Measurements from ENCODE around the gene SECISBP2.

SECISBP2 gene

DNA sequence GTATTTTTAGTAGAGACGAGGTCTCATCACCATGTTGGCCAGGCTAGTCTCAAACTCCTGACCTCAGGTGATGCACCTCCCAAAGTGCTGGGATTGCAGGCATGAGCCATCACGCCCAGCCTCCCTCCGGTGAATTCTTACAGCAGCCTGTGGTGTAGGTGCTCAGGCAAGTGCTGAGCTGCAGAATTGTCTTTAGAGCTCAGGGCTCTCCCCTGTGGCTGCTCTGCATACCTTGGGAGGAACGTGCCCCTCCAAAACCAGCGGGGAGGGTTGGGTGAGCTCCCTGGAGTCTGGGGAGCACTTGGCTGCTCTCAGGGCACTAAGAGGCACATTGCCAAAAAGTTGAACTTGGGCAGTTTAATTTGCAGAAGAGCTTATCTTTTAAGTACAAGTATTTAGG is 29.4 kb downstream of the SECISBP2 start:
- no peak for DNase-seq (ENCODE audit: low read depth, low spot score)

DNA sequence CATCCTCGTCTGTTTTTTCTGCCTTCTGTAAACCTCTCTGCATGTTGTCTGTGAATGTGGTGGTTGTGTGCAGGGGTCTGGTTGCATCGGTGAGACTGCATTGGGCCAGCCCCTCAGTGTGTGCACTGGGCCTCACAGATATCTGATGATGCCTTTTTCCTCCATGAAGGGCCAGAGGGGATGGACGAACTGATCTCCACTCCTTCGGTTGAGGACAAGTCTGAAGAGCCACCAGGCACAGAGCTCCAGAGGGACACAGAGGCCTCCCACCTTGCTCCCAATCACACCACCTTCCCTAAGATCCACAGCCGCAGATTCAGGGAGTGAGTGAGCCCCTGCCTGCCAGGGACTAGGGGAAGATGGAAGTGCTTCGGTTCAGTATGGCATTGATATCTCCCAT is 31.3 kb downstream of the SECISBP2 start:
- no peak for DNase-seq (ENCODE audit: low read depth, low spot score)

DNA sequence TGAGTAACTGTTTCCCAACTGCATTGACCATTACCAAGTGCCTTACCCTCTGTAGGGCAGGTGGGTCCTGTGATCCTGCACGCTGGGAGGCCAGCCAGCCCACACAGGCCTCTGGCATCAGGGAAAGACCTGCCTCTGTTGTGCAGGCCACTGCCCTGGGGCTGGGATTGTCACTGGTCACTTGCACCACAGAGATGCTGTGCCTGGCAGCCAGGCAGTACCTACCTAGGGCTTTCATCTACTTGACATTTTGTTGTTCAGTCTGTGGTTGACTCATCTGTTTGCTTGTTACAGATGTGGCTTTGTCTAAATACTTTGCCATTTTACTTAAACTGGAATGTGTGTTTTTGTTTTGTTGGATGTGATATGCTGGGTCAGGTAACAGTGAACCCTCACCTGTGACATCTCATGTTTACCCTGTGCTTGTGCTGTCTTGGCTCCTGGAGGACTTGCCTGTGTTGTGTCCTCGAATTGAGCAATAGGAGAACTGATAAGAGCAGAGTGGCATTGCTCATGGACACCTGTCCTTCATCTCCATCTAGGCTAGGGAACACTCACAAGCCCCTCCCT is 32.8 kb downstream of the SECISBP2 start:
- DNase-seq (ENCODE audit: low read depth, low spot score): no peak

DNA sequence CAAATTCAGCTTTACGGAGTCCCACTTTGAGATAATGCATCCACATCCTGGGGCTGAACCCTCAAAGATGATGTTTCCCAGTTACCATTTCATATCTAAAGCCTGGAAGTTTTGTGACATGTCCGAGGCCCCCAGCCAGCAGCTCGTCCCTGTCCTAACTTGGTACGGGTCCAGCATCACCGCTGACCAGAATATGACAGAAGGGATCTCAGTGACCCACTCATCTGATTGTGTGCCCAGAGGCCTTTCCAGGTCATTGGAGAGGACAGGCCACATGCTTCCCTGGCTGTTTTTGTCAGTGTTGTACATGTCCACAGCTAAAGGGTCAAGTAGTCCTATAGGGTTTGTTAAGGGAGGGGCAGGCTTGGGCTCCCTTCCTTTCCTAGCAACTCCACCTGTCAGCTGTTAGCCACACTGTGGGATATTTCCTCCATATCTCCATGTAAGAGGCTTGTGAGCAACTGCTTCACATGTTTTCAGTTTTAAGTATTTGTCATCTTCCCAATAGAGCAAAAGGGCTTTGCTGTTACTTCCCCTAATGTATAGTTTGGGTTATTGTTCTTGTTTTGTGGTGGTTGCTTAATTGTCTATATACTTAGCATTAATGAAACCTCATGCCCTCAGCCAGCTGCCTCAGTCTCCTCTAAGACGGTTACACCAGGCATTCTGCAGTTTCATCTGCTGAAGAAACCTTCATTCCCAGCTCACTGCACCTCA is 33.4 kb downstream of the SECISBP2 start:
- no peak for DNase-seq (ENCODE audit: low read depth, low spot score)

DNA sequence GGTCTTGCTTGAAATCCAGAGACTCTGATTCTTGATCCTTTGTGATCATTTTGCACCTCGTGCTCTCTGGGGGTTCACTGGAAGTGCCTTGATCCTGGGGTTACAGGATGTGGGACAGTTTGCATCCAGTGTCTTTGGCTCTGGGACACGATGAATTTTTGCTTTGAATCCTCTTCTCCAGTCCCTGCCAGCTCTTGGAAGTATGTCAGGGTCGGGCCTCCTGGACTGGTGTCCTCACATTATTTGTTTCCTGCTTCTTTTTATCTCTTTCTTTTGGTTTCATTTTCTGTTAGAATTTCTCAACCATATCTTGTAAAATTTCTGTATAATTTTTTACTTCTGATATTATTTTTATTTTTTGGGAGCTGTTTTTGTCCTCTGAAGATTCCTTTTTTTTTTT is 34.2 kb downstream of the SECISBP2 start:
- no peak for DNase-seq (ENCODE audit: low read depth, low spot score)

DNA sequence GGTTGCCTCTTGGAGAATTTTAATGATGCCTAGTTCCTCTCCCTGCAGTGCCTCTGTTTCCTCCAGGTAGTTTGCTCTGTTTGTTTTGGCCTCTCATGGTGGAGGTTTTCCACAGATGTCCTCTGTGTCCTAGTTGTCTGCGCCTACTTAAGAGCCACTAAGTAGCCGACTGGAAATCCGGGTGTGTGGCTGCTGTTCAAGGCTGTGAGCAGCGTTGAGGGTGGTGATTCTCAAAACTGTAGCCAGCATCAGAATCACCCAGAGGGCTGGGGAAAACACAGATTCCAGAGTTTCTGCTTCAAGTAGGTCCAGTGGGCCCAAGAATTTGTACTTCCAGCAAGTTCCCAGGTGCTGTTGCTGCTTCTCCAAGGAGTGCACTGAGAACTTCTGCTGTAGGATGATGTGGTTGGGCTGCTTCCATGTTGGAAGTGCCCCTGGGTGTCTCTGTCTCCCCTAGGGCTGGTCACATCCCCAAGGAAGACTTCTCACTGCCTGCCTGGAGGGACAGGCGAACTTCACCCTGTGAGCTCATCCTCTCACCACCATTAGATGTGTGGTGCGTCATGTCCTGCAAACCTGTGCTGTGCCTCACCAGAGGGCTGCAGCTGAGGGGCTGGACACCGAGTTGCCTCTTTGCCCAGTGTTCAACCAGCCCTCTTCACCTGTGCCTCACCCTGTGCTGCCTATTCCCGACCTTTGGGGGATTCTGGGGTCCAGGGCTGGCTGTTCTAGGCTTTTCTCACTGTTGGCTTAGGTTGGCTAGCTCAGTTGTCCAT is 34.8 kb downstream of the SECISBP2 start:
- no peak for DNase-seq (ENCODE audit: low read depth, low spot score)

DNA sequence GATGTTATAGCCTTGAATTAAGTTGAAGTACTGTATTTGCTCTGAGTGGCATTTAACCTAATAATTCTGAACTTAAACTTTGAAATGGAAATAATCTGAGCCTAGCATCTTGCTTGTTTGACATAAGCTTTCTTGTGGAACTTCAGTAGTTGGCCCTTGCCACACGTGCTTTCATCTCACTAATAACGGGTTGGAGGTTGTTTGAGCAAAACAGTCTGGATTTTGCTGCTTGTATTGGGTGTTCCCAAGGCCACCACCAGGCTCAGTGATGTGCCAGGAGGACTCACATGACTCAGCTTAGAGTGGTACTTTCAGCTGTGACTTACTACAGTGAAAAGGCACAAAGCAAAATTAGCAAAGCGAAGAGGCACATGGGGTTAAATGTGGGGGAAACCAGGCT is 35.7 kb downstream of the SECISBP2 start:
- DNase-seq (ENCODE audit: low read depth, low spot score): no peak

DNA sequence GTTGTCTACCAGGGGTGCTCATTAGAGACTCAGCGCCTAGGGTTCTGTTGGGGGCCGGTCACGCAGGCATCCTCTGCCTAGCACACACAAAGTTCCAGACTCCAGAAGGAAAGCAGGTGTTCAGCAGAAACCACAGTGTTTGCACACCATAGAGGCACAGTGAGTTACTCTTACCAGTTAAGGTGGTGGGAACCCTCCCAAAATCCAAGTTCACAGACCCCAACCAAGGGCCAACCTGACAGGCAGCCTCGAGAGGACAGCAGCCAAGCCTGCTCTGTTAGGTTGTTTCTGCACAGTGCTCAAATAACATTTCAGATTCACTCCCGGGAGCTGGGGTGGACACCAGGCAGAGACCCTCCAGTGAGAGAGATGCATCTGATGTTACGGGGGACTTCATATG is 36.2 kb downstream of the SECISBP2 start:
- DNase-seq (ENCODE audit: low read depth, low spot score): no peak

DNA sequence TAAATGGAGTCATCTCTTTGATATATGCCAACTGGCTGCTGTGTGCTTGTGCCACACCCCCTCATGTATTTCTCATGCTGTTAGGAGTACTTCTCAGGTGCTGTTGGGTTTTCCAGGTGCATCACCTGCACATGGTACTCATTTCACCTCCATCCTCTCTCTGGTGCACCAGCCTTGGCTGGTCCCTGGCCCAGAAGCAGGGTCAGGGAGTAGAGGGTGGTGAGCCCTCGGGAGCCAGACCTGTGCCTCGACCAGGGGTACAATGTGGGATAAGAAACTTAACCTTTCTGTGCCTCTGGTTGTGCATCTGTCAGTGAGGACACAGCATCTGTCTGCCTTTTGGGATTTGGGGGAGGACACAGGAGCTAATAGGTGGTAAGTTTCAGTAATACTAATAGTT is 38.5 kb downstream of the SECISBP2 start:
- no peak for DNase-seq (ENCODE audit: low read depth, low spot score)

DNA sequence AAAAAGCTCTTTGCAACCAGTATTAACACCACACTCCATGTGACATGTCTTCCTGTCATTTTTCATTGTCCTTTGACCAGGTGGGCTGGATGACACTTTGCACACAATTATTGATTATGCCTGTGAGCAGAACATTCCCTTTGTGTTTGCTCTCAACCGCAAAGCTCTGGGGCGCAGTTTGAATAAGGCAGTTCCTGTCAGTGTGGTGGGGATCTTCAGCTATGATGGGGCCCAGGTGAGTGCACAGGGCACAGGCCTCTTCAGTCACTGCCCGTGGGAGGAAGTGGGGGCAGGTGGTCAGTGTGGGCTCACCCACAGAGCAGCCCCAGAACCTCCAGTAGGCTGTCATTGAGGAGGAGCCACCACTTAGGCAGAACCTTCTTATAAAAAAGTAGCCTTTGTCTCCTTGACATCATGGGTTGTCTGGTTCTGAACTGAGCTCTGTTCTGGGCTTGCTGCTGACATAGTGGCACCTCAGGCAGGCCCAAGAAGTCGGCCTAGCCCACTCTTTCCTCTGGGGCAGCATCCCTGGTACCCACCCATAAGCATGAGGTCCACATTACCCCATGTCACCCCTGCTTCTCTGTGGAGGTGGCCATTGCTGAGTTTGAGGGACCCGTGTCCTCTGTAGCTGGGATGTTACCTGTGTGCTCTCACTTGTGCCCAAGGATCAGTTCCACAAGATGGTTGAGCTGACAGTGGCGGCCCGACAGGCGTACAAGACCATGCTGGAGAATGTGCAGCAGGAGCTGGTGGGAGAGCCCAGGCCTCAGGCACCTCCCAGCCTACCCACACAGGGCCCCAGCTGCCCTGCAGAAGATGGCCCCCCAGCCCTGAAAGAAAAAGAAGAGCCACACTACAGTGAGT is 39.3 kb downstream of the SECISBP2 start:
- no peak for DNase-seq (ENCODE audit: low read depth, low spot score)

DNA sequence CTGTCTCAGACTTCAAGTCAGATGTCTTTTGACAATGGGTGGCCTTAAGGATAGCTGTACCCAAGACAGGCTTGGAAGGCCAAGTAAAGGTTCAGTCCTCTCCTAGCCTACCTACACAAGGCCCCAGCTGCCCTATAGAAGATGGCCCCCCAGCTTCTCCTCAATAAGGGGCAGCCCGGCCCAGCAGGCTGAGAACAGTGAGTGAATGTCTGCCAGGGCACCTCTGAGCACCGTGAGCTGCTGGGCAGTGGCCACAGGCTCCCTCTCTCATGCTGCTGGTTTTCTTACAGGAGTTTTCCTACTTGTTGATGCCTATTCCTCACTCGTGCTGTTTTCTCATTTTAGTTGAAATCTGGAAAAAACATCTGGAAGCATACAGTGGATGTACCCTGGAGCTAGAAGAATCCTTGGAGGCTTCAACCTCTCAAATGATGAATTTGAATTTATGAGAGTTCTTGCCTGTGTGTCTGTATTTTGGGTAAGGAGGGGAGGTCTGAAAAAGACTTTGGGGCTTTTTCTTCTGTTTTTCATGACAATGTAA is 40.1 kb downstream of the SECISBP2 start:
- DNase-seq (ENCODE audit: low read depth, low spot score): no peak

DNA sequence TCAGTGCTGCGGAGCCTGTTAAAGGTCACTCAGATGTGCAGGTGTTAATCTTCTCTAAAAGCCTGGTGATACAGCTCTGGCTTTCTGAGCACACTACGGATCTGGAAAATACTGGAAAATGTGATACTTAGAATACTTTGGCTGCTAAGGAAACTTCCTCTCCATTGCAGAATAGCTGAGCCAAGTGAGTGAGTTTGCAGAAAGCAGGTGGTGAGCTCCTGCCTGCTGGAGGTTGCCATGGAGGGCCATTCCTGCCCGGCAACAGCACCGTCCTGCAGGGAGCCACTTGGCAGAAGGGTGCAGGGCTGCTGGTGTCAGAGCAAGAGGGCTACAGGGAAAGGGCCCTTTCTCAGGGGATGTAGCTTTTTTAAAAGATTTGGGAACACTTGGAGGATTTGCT is 40.7 kb downstream of the SECISBP2 start:
- no peak for DNase-seq (ENCODE audit: low read depth, low spot score)

DNA sequence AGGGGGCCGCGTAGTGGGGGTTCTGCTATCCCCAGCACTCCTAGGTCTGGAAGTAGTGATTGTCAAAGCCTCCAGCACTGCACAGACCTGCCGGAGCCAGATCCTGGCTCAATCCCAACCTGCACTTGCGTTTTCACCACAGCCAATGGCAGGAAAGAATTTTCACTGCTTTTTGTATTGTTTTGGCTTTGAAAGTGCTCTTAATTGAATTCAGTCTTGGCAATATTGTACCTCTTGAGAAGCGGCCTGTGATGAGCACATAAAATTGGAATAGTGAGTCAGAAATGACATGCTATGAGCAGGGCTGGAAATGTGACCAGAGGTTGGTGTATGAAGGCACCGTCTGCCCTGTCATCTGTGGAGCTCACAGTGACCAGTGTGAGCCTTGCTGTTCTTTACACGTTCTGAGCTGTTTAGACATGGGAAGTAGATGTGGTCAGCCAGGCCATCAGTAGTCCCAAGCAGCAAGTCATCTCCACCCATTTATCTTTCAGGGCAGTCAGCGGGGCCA is 41.5 kb downstream of the SECISBP2 start:
- DNase-seq (ENCODE audit: low read depth, low spot score): no peak

DNA sequence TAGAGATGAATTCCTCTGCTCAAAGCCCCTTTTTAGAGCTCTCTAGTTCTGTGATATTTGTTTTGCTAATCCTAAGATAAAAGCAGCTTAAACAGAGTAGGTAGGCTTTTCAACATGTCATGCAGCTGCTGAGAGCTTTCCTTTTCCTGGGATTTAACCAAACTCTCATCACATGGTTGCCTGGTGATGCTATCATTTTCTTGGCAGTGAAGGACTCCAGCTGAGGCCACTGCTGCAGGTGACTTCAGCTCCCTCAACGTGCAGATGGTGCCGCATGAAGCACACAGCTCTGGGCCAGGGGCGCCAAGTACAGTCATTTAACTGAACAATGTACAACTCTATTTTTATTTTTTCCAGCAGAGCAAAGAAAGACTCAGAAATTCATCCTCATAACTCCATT is 42.2 kb downstream of the SECISBP2 start:
- no peak for DNase-seq (ENCODE audit: low read depth, low spot score)

DNA sequence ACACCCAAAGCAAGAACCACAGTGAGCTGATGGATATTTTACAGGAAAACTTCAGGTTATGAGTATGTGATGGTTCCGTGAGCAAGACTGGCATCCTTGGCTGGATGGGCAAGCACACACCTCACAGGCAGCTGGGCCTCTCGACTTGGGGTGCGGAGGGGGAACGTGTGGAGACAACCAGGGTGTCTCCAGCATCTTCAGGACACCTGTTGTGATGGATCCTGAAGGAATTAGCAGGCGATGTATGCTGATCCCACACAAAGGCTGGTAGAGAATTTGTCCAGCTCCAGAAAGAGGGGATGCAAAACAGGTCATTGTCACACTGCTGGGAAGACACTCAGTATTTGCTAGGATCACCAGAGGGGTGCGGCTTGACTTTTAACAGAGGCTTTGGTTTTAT is 42.7 kb downstream of the SECISBP2 start:
- no peak for DNase-seq (ENCODE audit: low read depth, low spot score)

DNA sequence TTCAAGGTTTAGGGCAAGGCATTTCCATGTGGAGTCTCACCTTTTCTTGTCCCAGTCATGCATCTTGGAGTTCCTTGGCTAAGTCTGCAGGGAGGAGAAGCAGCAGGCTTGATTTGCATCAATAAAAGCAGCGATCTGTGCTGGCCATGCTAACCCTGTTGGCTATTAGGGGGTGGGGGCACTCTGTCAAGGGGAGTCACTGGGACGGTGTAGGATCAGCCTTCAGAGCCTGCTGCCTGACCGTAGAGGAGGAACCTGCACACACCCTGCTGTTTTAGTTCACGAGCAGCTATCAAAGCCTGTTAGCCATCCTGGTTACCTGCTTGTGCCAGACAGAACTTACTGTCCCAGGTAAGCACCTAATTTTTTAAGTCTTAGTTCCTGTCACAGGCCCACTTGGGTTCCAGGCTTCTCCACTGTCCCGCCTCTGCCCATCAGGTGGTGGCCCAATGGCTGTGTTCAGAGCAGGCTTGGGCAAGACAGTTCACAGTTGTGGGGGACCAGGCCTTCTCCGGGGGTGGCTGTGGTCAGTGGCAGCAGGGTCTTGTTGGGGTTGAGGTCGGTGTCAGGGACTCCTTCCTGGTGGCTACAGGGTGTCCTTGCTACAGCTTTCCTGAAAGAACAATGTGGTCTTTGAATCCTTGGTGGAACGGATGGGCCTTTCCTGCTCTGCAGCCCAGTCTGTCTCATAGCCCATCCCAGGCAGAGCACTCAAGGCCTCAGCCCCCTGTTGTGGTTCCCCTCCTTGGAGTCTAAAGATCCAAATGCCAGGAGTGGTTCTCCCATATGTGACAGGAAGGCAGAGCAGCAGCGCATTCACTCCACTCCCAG is 43.7 kb downstream of the SECISBP2 start:
- no peak for DNase-seq (ENCODE audit: low read depth, low spot score)

DNA sequence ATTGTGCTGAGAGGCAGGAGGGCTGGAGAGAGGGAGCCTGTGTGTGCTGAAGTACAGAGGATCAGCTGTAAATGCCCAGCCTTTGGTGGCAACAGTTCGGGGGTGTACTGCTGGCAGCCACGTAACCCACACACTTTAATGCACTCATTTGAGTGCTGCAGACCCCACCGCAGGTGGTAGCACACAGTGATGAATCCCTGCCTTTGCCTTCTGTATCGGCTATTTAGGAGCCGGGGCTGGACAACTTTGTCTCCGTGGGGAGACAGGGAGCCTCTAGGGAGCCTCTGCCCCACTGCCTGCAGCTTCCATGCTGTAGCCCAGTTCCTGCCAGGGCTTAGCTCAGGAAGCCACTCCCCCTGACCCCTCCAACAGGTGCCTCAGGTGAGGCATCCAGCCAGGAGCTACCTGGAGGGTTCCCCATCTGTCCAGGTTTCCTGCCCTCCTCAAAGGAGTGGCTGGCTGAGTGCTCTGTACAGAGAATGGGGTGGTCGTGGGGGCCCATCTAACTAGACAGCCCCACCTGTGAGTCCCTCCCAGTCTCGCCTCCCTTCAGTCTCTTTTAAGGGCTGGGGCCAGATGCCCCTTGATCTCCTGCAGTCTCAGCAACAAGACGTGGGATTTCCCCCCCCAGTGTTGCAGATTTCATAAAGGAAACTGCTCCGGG is 44.5 kb downstream of the SECISBP2 start:
- DNase-seq (ENCODE audit: low read depth, low spot score): no peak

DNA sequence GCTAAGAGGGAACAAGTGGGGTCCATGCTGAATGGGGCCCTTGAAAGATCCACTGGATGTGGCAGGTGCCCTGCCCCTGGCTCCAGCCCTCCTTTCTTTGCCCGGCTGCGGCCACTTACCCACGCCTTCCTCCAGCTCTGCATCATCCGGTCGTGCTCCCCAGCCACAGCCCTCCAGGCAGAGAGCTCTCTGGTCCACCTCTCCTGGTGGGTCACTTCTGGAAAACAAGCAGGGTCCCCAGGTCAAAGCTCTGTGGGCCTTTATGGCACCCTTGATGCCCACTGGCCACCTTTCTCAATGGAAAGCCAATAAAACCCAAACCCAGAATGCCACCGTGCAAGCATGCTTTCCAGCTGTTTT is 45.0 kb downstream of the SECISBP2 start:
- DNase-seq (ENCODE audit: low read depth, low spot score): no peak

DNA sequence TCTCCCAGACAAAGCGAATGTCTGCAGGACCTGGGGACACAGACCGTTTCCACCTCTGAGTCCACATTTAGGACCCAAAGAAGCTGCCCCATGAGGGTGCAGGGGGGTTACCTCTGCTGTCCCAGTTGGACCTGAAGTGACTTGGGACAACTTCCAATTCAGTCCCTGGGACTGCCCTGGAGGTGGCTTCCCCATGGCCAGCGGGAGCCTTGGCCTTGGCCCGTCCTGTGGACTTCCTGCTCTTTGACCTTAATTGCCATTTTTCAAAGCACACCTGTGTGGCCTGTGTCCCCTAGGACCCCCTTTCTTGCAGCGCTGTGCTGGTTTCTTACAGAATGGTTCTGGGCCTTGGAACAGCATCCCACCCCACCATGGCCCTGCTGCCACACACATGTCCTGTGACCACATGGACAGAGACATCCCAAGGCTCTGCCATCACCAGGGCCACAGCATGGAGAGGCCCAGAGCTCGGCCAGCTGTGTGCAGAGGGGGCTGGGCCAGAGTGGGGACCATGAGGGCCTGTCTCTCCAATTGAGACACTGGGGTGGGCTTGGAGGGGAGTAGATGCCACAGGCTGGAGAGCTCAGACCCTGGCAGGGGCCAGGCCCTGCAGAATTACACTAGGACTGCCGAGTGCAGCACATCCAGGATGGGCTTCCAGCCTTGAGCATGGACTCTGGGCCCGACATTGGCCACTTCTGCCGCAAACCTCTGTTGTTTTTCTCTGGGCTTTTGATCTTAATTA is 45.8 kb downstream of the SECISBP2 start:
- DNase-seq (ENCODE audit: low read depth, low spot score): no peak

Measured in activated naive CD8-positive, alpha-beta T cell treated with anti-CD3 and anti-CD28 coated beads, Interleukin-2, amount 50 U/mL, for 16 hours (primary cell).